Caco-2 (cell line): Measurements from ENCODE around the gene FBXW8. TPM values are rescaled to one million over a fixed set of nuclear protein-coding genes. Genes with fewer than 3 reads are reported as not detected.
A peak's percentile ranks its signal among the peaks of the same experiment; 100 is the strongest.

Experiments
- BruUV-seq: library from RNA; stranded (reverse); fragments of 400-500 nt; replicated peaks from 2 replicates; lab custom pipeline; 2021; lab: Mats Ljungman, UMichigan
- CTCF ChIA-PET: fragments of 300-600 bp; sonication (Branson Sonifier 250); formaldehyde crosslinking; loops from one replicate; lab custom pipeline; 2022; ENCODE audit warnings: antibody characterized with exemption; lab: Charles Lee
- POLR2A ChIA-PET: fragments of 300-600 bp; sonication (Branson Sonifier 250); formaldehyde crosslinking; loops from one replicate; lab custom pipeline; 2022; ENCODE audit warnings: antibody characterized with exemption; lab: Charles Lee
- DNase-seq, 2 experiments: peaks; one replicate each; pipeline versions ENCODE4 v3.0.0 to v3.0.0-alpha.2; 2020 to 2022
- H3K27me3 ChIP-seq: replicated peaks from 2 replicates; pipeline ENCODE4 v1.6.0; 2011; ENCODE audit warnings: low read length; ENCODE audit not compliant: control insufficient read depth, insufficient read depth
- H3K36me3 ChIP-seq: 2 replicates; pipeline ENCODE4 v1.5.1; 2011; ENCODE audit warnings: low read length; ENCODE audit not compliant: control insufficient read depth, insufficient read depth
- H3K4me1 ChIP-seq: fragments of 250-450 bp; sonication (Bioruptor Pico); 2 replicates; pipeline ENCODE4 v1.5.1; 2020; ENCODE audit warnings: mild to moderate bottlenecking
- H3K4me3 ChIP-seq: 2 replicates; pipeline ENCODE4 v1.5.1; 2011; ENCODE audit warnings: low read depth, mild to moderate bottlenecking, control low read depth, low read length
- H3K9me3 ChIP-seq: fragments of 250-450 bp; sonication (Bioruptor Pico); 2 replicates; pipeline ENCODE4 v1.5.1; 2020; ENCODE audit warnings: mild to moderate bottlenecking, moderate library complexity
- H3K27ac Mint-ChIP-seq: one replicate; pipeline ENCODE4 v1.8.0; 2022; ENCODE audit warnings: mixed read lengths; ENCODE audit not compliant: unreplicated experiment
- H3K27me3 Mint-ChIP-seq: one replicate; pipeline ENCODE4 v1.8.0; 2022; ENCODE audit warnings: mixed read lengths; ENCODE audit not compliant: insufficient read depth, unreplicated experiment
- H3K36me3 Mint-ChIP-seq: one replicate; pipeline ENCODE4 v1.8.0; 2022; ENCODE audit warnings: mild to moderate bottlenecking, mixed read lengths; ENCODE audit not compliant: insufficient read depth, unreplicated experiment
- H3K4me1 Mint-ChIP-seq: one replicate; pipeline ENCODE4 v1.8.0; 2022; ENCODE audit warnings: low read depth, mixed read lengths; ENCODE audit not compliant: unreplicated experiment
- H3K4me3 Mint-ChIP-seq: one replicate; pipeline ENCODE4 v1.8.0; 2022; ENCODE audit warnings: mild to moderate bottlenecking, moderate library complexity, mixed read lengths; ENCODE audit not compliant: unreplicated experiment
- H3K9me3 Mint-ChIP-seq: one replicate; pipeline ENCODE4 v1.8.0; 2022; ENCODE audit warnings: mixed read lengths; ENCODE audit not compliant: unreplicated experiment
- intact Hi-C: fragments of 100-400 bp; cut with micrococcal nuclease; formaldehyde crosslinking; loops from one replicate; pipeline ENCODE4 v1.10.0; 2022; ENCODE audit not compliant: unreplicated experiment
- total RNA-seq: library from RNA; stranded (reverse); gene quantifications from 2 replicates; pipeline ENCODE4 v1.2.3, GENCODE V29; 2022
- TF ChIP-seq, protein P1 (sequence below), 2 experiments: fragments of 200-600 bp in 1 of 2; IDR thresholded peaks; 1 replicate in 1 of 2; 2 replicates in 1 of 2; pipeline versions ENCODE4 v1.5.1 to v1.8.0; 2011 to 2022; ENCODE audit warnings: antibody characterized with exemption in 1 of 2, control low read depth in 1 of 2, inconsistent platforms in 1 of 2, low read depth in 1 of 2, low read length in 1 of 2, mild to moderate bottlenecking in 1 of 2, moderate library complexity in 1 of 2; ENCODE audit not compliant: insufficient read depth in 1 of 2, severe bottlenecking in 1 of 2, unreplicated experiment in 1 of 2

The FBXW8 gene
- total RNA-seq, 1 experiment from 2014 or later, result 12.2 TPM

DNA sequence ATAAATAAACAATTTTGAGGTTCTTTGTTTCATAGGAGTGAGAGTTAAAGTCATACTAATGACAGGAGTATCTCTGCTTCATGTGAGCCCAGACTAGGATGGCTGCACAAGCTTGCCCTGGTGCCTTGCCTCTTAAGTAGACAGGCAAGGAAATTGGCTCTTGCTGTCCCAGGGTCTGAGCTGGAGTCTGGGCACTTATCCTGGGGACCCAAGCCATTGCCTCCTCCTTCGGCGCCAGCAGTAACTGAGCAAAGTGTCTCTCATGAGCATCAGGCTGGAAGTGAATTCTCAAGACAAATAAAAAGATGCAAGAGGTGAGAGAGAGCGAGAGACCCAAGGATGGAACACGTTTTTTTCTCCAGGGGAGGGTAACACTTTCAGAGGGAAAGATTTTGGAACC, 6.9 kb upstream of the FBXW8 start:
- no TSS peak for BruUV-seq
- ChIA-PET POLR2A (no interaction called here), CTCF (no interaction called here)
- Histone ChIP-seq H3K4me3 (no peak overlapping the region), H3K9me3 (no peaks in the 10 kb centered on the region), H3K27me3 (0 out of 2 replicates have a peak, but pooled peaks cover 1% of the 10 kb centered on the region), H3K4me1 (no peaks in the 10 kb centered on the region), H3K36me3 (no peaks in the 10 kb centered on the region)
- H3K4me3 Mint-ChIP-seq, result no peak overlapping the region
- DNase-seq, result no peak
- intact Hi-C loops, result no loop called here
- TF ChIP-seq, protein P1, sequence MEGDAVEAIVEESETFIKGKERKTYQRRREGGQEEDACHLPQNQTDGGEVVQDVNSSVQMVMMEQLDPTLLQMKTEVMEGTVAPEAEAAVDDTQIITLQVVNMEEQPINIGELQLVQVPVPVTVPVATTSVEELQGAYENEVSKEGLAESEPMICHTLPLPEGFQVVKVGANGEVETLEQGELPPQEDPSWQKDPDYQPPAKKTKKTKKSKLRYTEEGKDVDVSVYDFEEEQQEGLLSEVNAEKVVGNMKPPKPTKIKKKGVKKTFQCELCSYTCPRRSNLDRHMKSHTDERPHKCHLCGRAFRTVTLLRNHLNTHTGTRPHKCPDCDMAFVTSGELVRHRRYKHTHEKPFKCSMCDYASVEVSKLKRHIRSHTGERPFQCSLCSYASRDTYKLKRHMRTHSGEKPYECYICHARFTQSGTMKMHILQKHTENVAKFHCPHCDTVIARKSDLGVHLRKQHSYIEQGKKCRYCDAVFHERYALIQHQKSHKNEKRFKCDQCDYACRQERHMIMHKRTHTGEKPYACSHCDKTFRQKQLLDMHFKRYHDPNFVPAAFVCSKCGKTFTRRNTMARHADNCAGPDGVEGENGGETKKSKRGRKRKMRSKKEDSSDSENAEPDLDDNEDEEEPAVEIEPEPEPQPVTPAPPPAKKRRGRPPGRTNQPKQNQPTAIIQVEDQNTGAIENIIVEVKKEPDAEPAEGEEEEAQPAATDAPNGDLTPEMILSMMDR (IDR thresholded peaks at IDR 0.05; ENCODE audit: insufficient read depth in 1 of 2, low read depth in 1 of 2, low read length in 1 of 2, severe bottlenecking in 1 of 2, unreplicated experiment in 1 of 2), result no peak
- no peaks in the 10 kb centered on the region for H3K9me3 Mint-ChIP-seq
- peaks cover 13% of the 10 kb centered on the region for H3K27me3 Mint-ChIP-seq
- no peaks in the 10 kb centered on the region for H3K4me1 Mint-ChIP-seq
- H3K27ac Mint-ChIP-seq, result no peak overlapping the region
- no peaks in the 10 kb centered on the region for H3K36me3 Mint-ChIP-seq

DNA sequence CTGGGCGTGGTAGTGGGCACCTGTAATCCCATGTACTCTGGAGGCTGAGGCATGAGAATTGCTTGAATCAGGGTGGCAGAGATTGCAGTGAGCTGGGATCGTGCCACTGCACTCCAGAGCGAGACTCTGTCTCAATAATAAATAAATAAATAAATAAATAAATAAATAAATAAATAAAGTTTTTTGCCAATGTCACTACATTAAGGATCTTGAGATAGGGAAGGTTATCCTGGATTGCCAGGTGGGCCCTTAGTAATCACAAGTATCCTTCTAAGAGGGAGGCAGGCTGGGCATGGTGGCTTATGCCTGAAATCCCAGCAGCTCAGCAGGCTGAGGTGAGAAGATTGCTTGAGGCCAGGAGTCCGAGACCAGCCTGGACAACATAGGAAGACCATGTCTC, 4.5 kb upstream of the FBXW8 start:
- TF ChIP-seq, protein P1 (IDR thresholded peaks at IDR 0.05; ENCODE audit: insufficient read depth in 1 of 2, low read depth in 1 of 2, low read length in 1 of 2, severe bottlenecking in 1 of 2, unreplicated experiment in 1 of 2), result no peak
- no peak for DNase-seq
- peaks cover 7% of the 10 kb centered on the region for H3K27me3 Mint-ChIP-seq
- Histone ChIP-seq H3K4me3 (no peak overlapping the region), H3K36me3 (no peaks in the 10 kb centered on the region), H3K9me3 (no peaks in the 10 kb centered on the region), H3K27me3 (no peaks in the 10 kb centered on the region), H3K4me1 (no peaks in the 10 kb centered on the region)
- CTCF ChIA-PET, result no interaction called here
- H3K4me3 Mint-ChIP-seq, result no peak overlapping the region
- intact Hi-C loops, result no loop called here
- H3K36me3 Mint-ChIP-seq, result peaks cover 6% of the 10 kb centered on the region
- no TSS peak for BruUV-seq
- H3K4me1 Mint-ChIP-seq, result peaks cover 6% of the 10 kb centered on the region
- no peaks in the 10 kb centered on the region for H3K9me3 Mint-ChIP-seq
- POLR2A ChIA-PET, result no interaction called here
- H3K27ac Mint-ChIP-seq, result no peak overlapping the region

DNA sequence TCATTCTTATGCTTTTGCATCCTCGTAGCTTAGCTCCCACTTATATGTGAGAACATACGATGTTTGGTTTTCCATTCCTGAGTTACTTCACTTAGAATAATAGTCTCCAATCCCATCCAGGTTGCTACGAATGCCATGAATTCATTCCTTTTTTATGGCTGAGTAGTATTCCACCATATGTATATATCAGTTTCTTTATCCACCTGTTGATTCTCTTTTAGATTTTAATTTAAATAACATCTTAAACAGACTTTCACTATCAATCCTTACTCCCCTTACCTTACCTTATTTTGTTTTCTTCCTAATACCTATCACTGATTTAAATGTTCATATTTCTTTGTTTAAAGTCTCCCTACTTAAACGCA, 488 bp upstream of the FBXW8 start:
- Histone ChIP-seq H3K4me1 (peaks cover 9% of the 10 kb centered on the region), H3K27me3 (no peaks in the 10 kb centered on the region), H3K36me3 (no peaks in the 10 kb centered on the region), H3K4me3 (peak overlapping the region; percentile 71), H3K9me3 (no peaks in the 10 kb centered on the region)
- Mint-ChIP-seq H3K4me3 (peak overlapping the region; percentile 88), H3K4me1 (peaks cover 12% of the 10 kb centered on the region), H3K27ac (peak overlapping the region; percentile 83), H3K27me3 (no peaks in the 10 kb centered on the region), H3K36me3 (peaks cover 13% of the 10 kb centered on the region), H3K9me3 (no peaks in the 10 kb centered on the region)
- ChIA-PET CTCF (interaction anchor here (0.8 kb wide), 1 partner anchor 47 kb away, joined by 3 read pairs; no protein-coding TSS in a partner anchor), POLR2A (interaction anchor here (0.6 kb wide), 1 partner anchor 177 kb away, joined by 3 read pairs; no protein-coding TSS in a partner anchor)
- no peak for DNase-seq
- TF ChIP-seq, protein P1 (IDR thresholded peaks at IDR 0.05; ENCODE audit: insufficient read depth in 1 of 2, low read depth in 1 of 2, low read length in 1 of 2, severe bottlenecking in 1 of 2, unreplicated experiment in 1 of 2), result no peak
- intact Hi-C loops, result no loop called here
- no TSS peak for BruUV-seq
